GM21825 (cell line): ENCODE measurements around the gene ACTR1A.
"Not testable (repeated sequence)": the region's sequence is repeated elsewhere in the genome, so short reads cannot be mapped to it uniquely, and the experiment has no call there.

ENCODE experiments used
- ATAC-seq: cut with Tn5 transposase; IDR thresholded peaks from one replicate; pipeline ENCODE4 v1.9.1; 2021; ENCODE audit warnings: mild to moderate bottlenecking, moderate library complexity; ENCODE audit not compliant: unreplicated experiment

ACTR1A gene

DNA sequence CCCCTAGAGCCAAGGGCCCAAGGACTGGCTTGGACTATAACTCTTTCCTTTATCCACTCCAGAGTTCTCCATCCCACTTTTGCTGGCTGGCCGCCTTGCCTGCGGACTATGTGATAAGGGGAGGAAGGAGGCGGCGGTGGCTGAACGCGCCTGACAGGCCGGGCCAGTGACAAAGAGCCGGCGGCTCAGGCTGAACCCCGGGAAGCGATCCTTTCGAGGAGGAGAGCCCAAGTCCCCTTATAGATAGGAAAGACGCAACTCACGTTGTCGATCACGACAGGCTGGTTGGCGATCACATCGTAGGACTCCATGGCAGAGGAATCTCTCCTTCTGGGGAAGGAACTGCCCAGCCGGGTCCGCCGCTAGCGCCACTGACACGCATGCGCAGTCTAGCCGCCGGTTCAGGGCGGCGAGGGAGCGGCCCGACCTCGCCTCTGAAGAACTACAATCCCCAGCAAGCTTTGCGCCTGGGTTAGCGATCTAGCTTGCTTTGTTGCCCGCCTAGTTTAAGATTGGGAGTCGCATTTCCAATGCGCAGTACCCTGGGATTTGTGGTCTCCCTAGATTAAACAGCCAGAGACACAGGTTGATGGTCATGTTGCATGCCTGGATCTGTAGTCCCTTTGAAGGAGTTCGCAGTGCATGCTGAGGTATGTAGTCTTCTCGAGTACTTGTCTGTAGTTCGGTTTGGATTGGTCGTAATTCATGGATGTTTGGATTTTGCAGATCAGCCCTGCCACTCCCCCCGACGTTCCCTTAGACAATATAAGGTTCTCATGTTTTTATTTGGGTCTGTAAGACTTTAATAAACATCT is at the start of gene ACTR1A:
Gene ACTR1A (minus strand): TSS at position 376 of the 815 bp plus-strand sequence. CDS start 65 bp downstream, at position 311.
- peak; percentile 46 for ATAC-seq

DNA sequence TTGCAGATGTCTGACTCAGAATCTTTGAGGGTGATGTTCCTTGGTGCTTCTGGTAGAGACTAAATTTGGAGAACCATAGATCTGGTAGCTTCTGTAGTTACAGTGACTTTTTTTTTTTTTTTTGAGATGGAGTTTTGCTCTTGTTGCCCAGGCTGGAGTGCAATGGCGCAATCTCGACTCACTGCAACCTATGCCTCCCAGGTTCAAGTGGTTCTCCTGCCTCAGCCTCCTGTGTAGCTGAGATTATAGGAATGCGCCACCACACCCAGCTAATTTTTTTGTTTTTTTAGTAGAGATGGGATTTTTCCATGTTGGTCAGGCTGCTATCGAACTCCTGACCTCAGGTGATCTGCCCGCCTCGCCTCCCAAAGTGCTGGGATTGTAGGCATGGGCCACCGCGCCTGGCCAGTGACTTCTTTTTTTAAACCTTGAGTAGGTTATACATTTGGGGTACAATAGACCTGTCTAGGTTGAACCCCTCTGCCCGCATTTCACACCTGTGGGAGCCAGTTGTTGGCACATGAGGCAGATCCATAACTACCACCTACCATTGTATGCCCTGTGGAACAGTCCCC is 48.2 kb upstream of the ACTR1A start:
- no peak for ATAC-seq

DNA sequence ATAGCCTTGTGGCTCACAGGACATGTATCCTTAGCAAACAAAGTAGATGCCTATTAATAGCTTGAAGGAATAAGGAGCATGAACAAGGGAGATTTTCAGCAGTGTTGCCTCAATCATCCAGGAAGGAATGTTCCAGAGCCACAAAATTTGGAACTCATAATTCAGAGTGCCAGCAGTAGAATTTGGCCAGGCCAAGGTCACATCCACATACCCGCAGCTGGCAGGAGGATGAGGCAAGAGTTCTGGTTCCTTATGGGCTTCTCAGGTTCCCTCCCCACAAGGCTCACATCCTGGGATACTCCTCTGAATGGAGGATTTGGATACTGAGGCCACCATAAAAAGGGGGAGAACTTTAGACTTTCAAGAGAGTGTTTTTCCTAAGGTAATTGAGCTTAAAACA is 47.0 kb upstream of the ACTR1A start:
- no peak for ATAC-seq

DNA sequence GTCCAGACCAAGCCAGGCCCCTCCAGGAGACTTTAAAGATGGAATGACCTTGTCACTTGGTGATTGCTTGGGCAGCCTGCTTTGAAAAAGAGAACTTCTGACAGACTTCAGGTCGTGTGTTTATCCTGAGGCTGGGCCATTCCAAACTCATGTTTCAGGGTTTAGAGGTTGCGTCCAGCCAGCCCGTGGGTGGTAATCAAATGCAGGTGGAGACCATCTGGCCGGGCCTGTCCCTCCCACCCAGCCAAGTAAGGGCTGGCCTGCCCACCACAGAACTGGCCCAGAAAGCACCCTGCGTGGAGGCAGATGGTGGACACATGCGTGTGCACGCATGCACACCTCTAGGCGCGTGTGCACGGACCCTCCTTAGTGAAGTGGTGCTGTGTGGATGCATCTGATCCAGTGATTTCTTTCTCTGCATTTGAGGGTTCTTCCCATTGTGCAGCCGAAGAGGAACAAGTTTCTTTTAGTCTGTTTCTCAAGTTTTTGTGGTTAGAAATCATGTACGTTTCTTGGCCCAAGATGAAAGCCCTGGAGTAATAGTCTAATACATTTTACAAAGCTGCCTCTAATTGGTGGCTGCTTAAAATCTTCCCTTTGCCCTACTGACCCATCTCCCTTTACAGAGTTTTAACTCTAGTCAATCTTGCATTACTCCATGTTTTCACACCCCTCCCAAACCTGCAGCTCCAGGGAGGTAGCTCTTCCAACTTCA is 44.3 kb upstream of the ACTR1A start:
- ATAC-seq, result no peak

DNA sequence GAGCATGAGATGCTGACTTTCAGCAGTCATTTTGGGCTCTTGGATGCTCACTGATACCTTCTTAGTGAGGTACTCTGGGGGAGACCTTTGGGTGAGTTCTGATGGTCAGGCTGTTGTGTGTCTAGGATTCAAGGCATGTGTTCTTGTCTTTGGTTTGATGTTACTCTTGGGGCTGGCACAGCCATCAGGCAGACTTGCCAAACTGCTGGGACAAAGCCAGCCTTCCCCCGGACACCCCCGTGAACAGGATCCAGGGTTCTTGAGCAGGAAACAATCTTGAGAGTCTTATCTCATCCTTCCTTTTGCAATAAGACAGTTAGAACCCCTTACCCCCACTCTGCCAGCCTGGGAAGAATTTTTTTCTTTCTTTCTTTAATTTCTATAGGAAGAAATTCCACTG is 43.5 kb upstream of the ACTR1A start:
- ATAC-seq, result no peak

DNA sequence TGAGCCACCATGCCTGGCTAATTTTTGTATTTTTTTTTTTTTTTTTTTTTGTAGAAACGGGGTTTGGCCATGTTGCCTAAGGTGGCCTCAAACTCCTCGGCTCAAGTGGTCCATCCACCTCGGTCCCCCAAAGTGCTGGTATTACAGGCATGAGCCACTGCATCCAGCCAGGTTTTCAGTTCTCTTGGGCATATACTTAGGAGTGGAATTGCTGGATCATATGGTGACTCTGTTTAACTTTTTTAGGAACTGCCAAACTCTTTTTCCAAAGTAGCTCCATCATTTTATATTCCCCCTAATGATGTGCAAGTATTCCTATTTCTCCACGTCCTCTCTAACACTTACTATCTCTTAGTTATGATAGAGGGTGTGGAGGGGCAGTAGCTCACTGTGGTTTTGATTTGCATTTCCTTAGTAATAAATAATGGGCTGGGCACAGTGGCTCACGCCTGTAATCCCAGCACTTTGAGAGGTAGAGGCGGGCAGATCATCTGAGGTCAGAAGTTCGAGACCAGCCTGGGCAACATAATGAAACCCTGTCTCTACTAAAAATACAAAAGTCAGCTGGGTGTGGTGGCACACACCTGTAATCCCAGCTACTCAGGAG is 42.9 kb upstream of the ACTR1A start:
- ATAC-seq, result no peak

DNA sequence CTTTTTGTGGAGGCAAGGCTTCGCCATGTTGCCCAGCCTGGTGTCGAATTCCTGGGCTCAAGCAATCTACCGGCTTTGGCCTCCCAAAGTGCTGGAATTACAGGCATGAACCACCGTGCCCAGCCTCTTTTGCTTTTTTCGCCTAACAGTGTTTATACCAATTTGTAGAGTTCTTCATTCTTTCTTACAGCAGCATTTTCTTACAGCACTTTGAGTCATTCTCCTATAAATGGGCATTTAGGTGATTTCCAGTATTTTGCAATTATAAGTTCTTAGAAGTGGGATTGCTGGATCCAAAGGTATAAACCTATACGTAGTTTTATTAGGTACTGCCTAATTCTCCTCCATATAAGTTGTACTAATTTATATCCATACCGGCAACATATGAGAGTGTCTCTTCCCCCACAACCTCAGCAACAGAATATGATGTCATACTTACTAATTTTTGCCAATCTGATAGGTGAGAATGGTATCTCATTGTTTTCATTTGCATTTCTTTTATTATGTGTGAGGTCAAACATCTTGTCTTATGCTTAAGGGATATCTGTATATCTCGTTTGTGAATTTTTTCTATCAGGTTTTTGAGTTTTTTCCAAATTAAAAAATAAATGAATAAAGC is 40.4 kb upstream of the ACTR1A start:
- no peak for ATAC-seq

DNA sequence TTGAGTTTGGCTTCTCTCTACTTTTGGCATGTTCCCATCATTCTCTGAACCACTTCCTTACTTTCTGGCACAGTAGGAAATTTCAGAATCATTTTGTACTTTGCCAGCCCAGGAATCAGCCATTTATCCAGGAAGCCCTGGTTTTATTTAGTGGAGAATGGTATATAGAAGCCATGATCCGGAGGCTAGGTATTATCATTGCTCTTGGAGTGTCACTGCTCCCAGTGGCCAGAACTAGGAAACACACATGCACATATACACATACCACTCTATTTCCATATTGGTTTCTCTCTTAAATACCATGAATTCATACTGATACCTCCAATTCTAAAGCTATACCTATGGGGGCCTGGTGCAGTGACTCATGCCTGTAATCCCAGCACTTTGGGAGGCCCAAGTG is 37.5 kb upstream of the ACTR1A start:
- peak; percentile 59 for ATAC-seq

DNA sequence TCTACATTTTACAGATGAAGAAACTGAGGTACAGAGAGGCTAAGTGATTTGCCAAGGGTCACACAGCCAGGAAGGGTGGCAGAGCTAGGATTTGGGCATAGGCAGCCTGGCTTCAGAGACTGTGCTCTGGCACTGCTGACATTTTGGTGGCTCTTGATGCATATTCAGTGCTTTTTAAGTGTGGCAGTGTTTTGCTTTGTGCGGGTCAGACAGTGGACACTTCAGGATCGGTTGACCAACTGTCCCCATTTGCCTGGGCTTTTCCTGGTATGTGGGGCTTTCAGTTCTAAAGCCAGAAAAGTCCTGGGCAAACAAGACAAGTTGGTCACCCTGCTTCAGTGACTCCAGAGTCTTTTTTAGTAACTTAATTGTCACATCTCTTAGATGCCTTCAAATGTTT is 36.3 kb upstream of the ACTR1A start:
- ATAC-seq, result no peak

DNA sequence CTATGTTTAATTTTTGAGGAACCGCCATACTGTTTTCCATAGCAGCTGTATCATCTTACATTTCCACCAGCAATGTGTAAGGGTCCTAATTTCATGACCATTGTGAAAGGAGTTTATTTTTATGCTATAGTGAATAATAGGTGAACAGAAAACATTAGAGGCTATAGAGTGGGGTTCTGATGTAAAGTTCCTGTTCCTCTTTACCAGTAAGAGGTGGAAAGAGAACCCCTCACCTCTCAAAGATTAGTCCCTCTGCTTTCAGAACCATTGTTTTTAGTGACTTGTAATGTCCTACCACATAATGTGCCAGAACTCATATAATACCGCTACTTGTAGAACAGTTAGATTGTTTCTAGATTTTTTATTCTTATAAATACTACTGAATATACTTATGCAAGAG is 35.4 kb upstream of the ACTR1A start:
- no peak for ATAC-seq

DNA sequence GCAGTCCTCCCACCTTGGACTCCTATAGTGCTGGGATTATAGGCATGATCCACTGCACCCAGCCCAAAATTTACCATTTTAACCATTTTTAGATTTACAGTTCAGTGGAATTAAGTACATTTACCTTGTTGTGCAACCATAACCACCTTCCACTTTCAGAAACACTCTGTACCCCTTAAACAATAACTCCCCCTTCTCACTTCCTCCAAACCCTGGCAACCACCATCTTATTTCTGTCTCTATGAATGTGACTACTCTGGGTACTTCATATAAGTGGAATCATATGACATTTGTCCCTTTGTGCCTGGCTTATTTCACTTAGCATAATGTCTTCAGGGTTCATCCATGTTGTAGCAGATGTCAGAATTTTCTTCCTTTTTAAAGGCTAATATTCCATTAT is 34.9 kb upstream of the ACTR1A start:
- ATAC-seq, result no peak

DNA sequence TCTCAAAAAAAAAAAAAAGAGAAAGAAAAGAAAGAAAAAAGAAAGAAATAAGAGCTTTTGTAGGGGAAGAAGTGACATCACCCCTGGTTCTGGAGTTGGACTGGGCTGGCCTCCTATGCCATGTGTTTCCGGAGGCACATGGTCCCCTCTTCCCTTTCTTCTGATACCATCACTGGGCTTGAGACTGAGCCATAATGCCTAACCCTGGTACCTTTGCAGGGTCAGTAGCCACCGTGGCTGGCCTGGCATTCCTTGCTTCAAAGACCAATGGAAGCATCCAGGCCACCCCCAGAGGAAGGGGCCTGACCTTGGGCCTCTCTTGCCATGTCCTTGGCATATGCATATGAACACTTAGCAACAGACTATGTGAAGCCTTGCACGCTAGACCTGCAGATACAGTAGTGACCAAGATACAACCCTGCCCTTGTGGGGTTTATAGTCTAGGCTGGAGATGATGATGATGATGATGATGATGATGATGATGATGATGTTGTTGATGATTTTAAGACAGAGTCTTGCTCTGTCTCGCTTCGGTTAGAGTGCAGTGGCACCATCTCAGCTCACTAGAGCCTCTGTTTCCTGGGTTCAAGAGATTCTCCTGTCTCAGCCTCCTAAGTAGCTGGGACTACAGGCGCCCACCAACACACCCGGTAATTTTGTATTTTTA is 33.1 kb upstream of the ACTR1A start:
- ATAC-seq, result no peak

DNA sequence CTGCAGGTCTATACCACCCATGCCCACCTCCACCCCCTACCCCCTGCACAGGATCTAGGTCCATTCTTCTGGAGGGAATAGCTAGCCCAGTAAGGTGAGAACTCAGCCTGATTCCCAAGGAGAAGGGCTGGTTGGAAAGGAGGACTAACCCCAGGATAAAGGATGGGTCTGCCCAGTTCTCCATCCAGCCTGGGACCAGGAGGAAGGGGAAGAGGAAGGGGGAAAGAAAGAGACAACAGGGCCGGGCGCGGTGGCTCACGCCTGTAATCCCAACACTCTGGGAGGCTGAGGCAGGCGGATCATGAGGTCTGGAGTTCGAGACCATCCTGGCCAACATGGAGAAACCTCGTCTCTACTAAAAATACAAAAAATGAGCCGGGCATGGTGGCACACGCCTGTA is 32.5 kb upstream of the ACTR1A start:
- not testable (repeated sequence) for ATAC-seq

DNA sequence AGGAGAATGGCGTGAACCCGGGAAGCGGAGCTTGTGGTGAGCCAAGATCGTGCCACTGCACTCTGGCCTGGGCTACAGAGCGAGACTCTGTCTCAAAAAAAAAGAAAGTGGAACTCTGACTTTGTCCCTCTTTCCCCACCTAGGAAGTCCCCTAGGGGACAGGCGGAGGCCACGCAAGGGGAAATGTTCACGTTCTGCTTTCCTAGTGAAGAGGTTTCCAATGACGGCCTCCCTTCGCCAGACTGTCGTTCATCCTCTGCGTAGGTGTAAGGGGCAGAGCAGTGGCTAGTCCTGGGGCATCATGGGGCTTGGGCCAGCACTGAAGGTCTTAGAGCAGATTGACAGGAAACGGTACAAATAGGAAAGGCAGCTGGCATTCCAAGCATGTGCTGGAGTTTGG is 31.8 kb upstream of the ACTR1A start:
- ATAC-seq, result no peak

DNA sequence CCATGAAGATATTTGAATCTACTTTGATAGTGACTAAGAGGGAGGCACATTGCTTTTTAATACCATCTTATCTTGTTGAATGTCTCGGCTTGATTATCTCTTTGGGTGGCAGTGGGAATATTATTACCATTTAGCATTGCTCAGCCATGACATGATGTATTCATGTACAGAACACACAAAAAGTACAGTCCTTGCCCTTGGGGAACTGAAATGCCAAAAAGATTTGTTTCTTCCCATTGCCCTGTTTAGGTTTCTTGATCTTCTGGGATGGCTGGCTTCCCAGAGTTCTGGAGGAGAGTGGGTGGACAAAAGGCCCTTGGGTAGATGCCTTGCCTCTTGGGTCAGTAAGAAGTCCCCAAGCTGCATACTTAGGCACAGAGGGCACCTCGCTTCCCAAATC is 25.0 kb upstream of the ACTR1A start:
- ATAC-seq, result no peak

DNA sequence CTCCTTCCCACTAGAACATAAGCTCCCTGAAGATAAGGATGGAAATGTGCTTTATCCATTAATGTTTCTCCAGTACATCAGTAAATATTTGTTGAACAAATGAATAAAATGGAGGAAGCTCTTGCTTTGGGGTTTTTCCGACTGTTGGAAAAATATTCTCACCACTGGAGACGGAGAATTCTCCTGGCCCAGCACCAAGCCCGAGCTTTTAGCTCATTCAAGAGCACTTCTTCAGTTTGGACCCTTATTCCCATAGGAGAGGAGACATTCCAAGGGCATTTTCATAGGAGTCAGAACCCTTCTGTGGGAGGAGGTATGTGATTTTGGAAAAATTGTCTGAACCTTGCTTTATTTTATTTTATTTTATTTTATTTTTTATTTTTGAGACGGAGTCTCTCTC is 22.2 kb upstream of the ACTR1A start:
- ATAC-seq, result no peak

DNA sequence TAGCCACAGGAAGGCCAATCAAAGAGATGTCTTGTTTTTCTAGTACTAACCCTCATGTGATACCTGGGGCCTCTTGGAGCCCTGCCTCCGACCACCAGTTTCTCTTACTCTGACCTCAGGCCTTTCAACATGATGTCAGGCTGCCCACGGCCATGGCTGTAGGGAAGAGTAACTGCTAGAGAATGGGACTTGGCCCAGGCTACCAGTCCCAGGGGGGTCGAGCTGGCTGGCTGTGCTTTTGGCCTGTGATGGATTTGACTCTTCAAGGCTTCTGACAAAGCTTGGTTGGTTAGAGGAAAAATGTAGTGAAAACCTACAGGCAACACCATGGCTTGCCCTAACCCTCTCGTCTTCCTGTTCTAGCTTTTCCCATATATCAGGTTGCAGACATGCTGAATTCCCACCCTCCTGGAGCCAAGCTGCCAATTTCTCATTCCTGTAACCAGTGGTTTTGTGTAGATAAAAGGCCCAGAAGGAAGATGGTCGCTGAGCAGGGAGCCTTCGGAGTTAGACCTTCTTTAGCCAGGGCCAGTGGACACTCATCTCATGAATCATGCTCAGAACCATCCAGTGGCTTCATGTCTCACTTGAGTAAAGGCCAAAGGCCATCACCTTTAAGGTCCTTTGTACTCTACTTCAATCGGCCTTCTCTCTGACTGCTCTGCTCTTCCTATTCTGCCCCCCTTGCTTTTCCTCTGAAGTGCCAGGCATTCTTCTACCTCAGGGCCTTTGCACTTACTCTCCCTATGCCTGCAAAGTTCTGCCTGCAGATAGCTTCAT is 20.9 kb upstream of the ACTR1A start:
- ATAC-seq, result no peak

DNA sequence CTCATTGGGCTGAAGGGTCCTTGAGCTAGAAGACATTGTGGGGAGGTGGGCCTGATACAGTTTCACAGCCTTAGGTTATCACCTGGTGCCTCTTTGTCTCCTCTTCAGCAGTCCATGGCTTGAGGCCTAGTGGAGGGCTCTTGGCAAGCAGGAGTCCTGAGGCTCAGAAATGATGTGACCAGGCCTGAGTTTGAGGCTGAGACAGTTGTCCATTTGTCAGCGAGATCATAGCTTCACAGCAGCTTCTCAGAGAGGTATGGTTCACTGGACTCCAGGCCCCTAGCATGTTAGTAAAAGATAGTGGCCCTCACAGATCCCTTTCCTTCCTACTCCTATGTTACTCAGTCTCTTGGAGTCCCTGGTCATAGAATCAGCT is 20.4 kb upstream of the ACTR1A start:
- no peak for ATAC-seq

DNA sequence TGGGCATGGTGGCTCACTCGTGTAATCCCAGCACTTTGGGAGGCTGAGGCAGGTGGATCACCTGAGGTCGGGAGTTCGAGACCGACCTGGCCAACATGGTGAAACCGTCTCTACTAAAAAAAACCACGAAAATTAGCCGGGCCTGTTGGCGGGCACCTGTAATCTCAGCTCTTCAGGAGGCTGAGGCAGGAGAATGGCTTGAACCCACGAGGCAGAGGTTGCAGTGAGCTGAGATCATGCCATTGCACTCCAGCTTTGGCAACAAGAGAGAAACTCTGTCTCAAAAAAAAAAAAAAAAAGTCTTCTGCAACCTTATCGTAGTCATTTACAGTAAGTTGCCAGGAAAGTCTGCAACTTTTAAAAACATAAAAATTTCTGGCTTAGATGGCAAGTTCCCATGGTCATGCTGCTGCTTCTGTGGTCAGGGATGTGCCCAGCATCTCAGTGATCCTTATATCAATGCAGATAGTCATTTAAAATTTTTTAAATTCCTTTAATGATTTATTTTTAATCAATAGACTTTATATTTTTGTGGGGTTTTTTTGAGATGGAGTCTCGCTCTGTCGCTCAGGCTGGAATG is 16.8 kb upstream of the ACTR1A start:
- ATAC-seq, result no peak

DNA sequence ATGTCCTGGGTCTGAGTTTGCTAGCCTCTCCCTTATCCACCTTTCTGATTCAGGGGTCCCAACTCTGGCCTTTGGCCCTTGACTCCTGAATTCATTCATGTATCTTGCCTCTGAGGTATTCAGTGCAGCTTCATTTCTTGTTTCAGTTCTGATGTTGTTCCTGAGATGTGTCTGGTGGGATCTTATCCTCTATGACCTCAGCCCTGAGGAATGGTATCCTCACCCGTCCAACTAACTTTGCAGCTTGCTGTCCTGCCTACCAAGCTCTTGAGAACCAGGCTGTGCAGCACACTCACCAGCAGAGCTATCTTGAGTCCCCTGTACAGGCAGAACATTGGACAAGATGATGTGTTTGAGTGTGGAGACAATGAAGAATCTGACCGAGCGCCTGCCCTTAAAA is 15.0 kb upstream of the ACTR1A start:
- ATAC-seq, result no peak
